KMS-11 (cell line): Measurements from ENCODE around the gene TTLL11.
"Not testable (repeated sequence)": the region's sequence is repeated elsewhere in the genome, so short reads cannot be mapped to it uniquely, and the experiment has no call there.

Experiments used
- H2AFZ ChIP-seq: fragments of 200-600 bp; sonication (generic); 2 replicates; pipeline ENCODE4 v1.6.1; 2016; ENCODE audit warnings: antibody characterized with exemption, mixed run types, low read depth
- H3K27ac ChIP-seq: fragments of 200-600 bp; sonication (generic); 2 replicates; pipeline ENCODE4 v1.6.1; 2016; ENCODE audit warnings: mild to moderate bottlenecking, mixed run types
- H3K27me3 ChIP-seq: fragments of 200-600 bp; sonication (generic); 2 replicates; pipeline ENCODE4 v1.6.1; 2017; ENCODE audit warnings: mild to moderate bottlenecking, low read depth, mixed run types, moderate library complexity; ENCODE audit not compliant: insufficient read depth
- H3K36me3 ChIP-seq: fragments of 200-600 bp; sonication (generic); 2 replicates; pipeline ENCODE4 v1.6.1; 2017; ENCODE audit warnings: mild to moderate bottlenecking, mixed run types; ENCODE audit not compliant: insufficient read depth
- H3K4me1 ChIP-seq: fragments of 200-600 bp; sonication (generic); 2 replicates; pipeline ENCODE4 v1.6.1; 2016; ENCODE audit warnings: mild to moderate bottlenecking, low read depth, mixed run types; ENCODE audit not compliant: poor library complexity, severe bottlenecking
- H3K4me2 ChIP-seq: fragments of 200-600 bp; sonication (generic); 2 replicates; pipeline ENCODE4 v1.7.0; 2016; ENCODE audit warnings: mild to moderate bottlenecking, mixed run types
- H3K4me3 ChIP-seq: fragments of 200-600 bp; sonication (generic); IDR thresholded peaks from 2 replicates; pipeline ENCODE4 v1.6.1; 2017; ENCODE audit warnings: low read depth, low read length, mixed read lengths; ENCODE audit not compliant: insufficient read depth
- H3K79me2 ChIP-seq: fragments of 200-600 bp; sonication (generic); 2 replicates; pipeline ENCODE4 v1.6.1; 2016; ENCODE audit warnings: low read depth, mixed run types; ENCODE audit not compliant: insufficient read depth
- H3K9ac ChIP-seq: fragments of 200-600 bp; sonication (generic); 2 replicates; pipeline ENCODE4 v1.6.1; 2016; ENCODE audit warnings: mild to moderate bottlenecking, mixed run types
- H4K20me1 ChIP-seq: fragments of 200-600 bp; sonication (generic); 2 replicates; pipeline ENCODE4 v1.6.1; 2016; ENCODE audit warnings: mild to moderate bottlenecking, mixed run types; ENCODE audit not compliant: insufficient read depth
- TF ChIP-seq, protein P1 (sequence below): fragments of 200-600 bp; sonication (generic); conservative IDR thresholded peaks from 2 replicates; pipeline ENCODE4 v1.6.1; 2017; ENCODE audit warnings: low read depth, mild to moderate bottlenecking, antibody characterized with exemption, low read length, moderate library complexity, mixed read lengths

Gene TTLL11

DNA sequence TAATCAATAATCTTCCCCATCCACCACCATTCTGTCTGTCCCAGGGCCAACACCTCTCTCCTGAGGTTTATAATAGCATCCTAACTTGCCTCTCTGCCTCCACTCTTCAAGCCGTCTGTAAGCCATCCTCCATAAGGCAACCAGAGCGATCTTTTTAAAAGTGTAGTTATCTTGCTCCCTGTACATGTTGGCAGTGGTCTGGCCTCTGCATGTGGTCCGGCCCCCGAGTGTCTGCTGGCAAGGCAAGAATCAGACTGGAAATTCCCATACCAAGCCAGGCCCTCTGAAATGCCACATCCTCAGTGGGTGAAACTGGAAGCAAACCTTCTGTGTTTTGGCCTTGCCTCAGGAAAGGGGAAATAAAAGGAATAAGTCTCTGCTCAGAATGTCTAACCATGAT, 17.0 kb downstream of the TTLL11 start:
- Histone ChIP-seq H3K4me2 (no peak overlapping the region), H4K20me1 (no peaks in the 10 kb centered on the region), H3K9ac (no peak overlapping the region), H3K27me3 (no peaks in the 10 kb centered on the region), H3K36me3 (no peaks in the 10 kb centered on the region; the same call in 1 of the 2 replicates), H3K4me3 (no peak overlapping the region), H3K27ac (no peak overlapping the region), H2AFZ (no peak overlapping the region), H3K79me2 (no peaks in the 10 kb centered on the region), H3K4me1 (no peaks in the 10 kb centered on the region)
- TF ChIP-seq, protein P1, sequence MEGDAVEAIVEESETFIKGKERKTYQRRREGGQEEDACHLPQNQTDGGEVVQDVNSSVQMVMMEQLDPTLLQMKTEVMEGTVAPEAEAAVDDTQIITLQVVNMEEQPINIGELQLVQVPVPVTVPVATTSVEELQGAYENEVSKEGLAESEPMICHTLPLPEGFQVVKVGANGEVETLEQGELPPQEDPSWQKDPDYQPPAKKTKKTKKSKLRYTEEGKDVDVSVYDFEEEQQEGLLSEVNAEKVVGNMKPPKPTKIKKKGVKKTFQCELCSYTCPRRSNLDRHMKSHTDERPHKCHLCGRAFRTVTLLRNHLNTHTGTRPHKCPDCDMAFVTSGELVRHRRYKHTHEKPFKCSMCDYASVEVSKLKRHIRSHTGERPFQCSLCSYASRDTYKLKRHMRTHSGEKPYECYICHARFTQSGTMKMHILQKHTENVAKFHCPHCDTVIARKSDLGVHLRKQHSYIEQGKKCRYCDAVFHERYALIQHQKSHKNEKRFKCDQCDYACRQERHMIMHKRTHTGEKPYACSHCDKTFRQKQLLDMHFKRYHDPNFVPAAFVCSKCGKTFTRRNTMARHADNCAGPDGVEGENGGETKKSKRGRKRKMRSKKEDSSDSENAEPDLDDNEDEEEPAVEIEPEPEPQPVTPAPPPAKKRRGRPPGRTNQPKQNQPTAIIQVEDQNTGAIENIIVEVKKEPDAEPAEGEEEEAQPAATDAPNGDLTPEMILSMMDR = no peak

DNA sequence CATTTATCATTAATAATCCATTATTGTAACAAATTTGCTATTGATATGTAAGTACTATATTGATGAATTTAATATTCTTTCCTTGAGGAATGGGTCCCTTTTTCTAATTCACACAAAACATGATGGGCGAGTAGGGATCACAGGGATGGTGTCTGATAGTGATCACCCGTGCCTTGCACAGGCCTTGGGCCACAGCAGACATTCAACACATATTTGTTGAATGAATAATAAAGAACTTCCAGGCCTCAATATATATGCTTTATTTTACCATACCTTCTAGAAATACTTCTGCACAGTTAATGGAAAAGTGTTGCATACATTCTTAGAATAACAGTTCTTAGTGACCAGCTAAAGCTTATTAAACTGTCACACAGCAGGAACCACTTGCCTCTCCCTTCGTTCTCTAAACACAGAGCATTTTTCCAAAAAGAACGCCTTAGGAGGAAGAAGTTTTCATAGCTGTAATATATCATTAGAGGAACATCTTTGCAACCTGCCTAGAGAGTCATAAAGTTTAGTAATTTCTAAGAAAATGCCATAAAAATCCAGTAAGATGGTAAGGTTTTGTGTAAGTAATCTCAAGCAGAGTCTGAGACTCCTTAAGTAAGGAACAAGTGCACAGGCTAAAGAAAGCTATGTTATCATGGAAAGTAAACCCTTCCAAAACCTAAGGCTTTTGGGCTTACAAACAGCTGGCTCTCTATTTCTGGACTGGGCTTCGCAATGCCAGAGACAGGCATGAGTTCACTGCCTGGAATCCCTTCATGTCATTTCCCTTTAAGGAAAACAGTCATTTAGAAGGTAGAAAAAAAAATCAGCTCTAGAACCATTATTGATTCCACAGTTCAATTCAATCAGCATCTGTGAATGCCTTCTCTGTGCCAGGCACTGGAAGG, 17.7 kb downstream of the TTLL11 start:
- H3K27ac ChIP-seq = no peak overlapping the region
- no peaks in the 10 kb centered on the region for H3K27me3 ChIP-seq
- H2AFZ ChIP-seq = no peak overlapping the region
- no peaks in the 10 kb centered on the region; the same call in 1 of the 2 replicates for H3K36me3 ChIP-seq
- TF ChIP-seq, protein P1 = no peak
- no peak overlapping the region for H3K4me2 ChIP-seq
- no peak overlapping the region for H3K9ac ChIP-seq
- no peaks in the 10 kb centered on the region for H3K4me1 ChIP-seq
- no peak overlapping the region for H3K4me3 ChIP-seq
- H4K20me1 ChIP-seq = no peaks in the 10 kb centered on the region
- H3K79me2 ChIP-seq = no peaks in the 10 kb centered on the region

DNA sequence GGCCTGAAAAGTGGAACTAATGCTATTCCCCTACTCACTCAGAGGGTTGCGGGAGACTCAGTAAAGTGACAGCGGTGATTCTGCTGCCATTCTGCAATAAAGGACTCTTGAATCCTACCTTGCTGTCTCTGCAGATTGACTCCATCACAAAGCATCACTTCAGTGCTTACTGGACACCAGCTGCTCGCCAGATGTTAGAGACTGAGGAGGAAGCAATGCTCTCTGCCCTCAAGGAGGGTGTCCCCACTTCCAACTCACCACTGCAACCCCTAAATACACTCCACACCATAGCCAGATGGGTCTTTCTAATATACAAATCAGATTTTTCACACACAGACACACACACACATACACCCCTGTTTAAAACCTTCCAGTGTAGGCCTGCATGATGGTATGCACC, 21.4 kb downstream of the TTLL11 start:
- TF ChIP-seq, protein P1 = no peak
- H3K4me1 ChIP-seq = no peaks in the 10 kb centered on the region
- no peak overlapping the region for H2AFZ ChIP-seq
- no peak overlapping the region for H3K4me2 ChIP-seq
- H4K20me1 ChIP-seq = no peaks in the 10 kb centered on the region
- H3K79me2 ChIP-seq = no peaks in the 10 kb centered on the region
- H3K36me3 ChIP-seq = no peaks in the 10 kb centered on the region
- H3K9ac ChIP-seq = no peak overlapping the region
- no peak overlapping the region for H3K27ac ChIP-seq
- H3K4me3 ChIP-seq = no peak overlapping the region
- H3K27me3 ChIP-seq = no peaks in the 10 kb centered on the region

DNA sequence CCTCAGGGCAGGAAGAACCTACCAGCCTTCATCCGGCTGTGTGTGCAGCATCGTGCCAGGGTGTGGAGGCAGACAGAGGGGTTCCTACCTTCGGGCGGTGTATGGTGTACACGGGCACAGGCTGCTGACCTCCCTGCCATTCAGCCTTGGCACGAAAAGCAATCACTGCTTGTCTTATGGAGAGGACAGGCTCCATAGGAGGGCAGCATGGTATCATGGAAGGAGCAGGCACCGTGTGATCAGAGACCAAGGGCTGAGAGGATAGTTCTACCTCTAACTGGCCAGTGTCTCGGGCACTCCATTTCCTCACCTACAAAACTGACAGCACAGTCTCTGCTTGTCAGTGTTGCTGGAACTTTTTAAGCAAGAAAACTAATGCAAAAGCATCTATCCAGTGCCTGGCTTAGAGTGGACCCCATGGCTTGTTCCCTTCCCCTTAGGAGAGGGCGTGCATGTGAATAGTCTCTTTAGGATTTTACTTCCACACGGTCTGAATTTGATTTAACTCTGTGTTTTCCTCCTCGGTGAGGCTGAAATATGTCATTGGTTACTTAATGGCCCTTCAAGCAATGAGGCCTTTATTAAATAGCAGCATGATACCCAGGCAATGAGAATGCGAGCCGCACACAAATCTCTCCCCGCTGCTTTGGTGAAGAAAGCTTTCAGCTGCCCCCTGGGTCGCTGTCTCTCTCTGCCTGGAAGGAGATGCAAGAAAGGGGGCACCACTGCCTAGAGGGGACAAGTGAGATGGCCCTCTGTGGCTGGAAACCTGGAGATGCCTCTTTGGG, 22.2 kb downstream of the TTLL11 start:
- H3K4me2 ChIP-seq = no peak overlapping the region
- no peaks in the 10 kb centered on the region for H3K4me1 ChIP-seq
- H2AFZ ChIP-seq = no peak overlapping the region
- no peaks in the 10 kb centered on the region for H4K20me1 ChIP-seq
- H3K9ac ChIP-seq = no peak overlapping the region
- no peaks in the 10 kb centered on the region for H3K79me2 ChIP-seq
- H3K27me3 ChIP-seq = no peaks in the 10 kb centered on the region
- TF ChIP-seq, protein P1 = no peak
- no peak overlapping the region for H3K4me3 ChIP-seq
- no peak overlapping the region for H3K27ac ChIP-seq
- H3K36me3 ChIP-seq = no peaks in the 10 kb centered on the region

DNA sequence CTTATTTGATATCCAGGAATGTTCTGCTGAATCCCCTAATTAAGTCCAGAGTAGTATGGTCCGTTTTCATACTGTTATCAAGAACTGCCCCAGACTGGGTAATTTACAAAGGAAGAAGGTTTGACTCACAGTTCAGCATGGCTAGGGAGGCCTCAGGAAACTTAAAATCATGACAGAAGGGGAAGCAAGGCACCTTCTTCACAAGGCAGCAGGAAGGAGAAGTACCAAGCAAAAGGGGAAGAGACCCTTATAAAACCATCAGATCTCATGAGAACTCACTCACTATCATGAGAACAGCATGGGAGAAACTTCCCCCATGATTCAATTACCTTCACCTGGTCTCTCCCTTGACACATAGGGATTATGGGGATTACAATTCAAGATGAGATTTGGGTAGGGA, 26.4 kb downstream of the TTLL11 start:
- not testable (repeated sequence) for H4K20me1 ChIP-seq, H3K4me3 ChIP-seq, H3K4me2 ChIP-seq, H3K27me3 ChIP-seq, H2AFZ ChIP-seq, H3K9ac ChIP-seq, H3K4me1 ChIP-seq, H3K79me2 ChIP-seq, H3K36me3 ChIP-seq, H3K27ac ChIP-seq
